Measurements from ENCODE around the gene RPS14. TPM values are rescaled to one million over a fixed set of nuclear protein-coding genes. Genes with fewer than 3 reads are reported as not detected.

Gene RPS14
- total RNA-seq, 3 donors from 2014 or later (not counting 1 experiment from before 2014, with no cell fraction given): 1,744 to 2,278 (median 2,016) TPM

DNA sequence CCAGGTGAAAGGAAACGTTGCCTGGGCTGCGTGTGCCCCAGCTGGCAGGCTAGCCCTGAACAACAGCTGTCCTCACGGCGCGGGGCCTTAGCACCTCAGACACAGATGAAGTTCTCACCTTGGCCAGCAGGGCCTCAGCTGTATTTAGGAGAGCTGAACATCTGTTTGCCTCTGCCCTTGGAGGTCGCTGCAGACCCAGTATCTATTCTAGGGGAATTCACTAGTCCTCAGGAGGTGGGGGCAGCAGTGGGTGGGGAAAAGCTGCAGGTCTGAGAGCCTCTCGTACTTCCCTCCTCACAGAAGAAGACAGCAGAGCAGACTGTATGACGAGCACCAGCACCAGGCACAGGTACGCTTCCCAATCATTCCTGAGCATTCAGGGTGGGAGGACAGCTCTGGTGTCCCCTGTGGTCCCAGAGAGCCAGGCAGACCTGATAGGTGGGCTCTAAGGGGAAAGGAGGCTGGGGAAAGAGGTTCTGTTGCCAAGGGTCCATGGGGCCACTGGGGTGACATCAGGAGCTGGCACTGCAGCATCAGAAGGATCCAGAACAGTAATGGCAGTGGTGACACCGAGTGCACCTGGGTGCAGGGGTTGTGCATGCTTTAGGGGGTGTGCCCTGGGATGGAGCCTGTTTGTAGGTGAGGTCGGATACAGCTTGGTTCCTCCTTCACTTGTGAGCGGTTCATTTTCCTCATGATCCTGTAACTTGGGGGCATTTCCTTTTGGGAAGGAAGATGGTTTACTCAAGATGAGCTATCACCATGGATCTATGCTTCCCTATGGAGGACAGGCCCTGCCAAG, 50.6 kb downstream of the RPS14 start:
- no peak overlapping the region for H3K4me3 Mint-ChIP-seq
- no peaks in the 10 kb centered on the region for H3K9me3 ChIP-seq (ENCODE audit: control insufficient read depth, insufficient read depth, low read length)
- peak overlapping the region; percentile 74 to 84 for H3K27ac Mint-ChIP-seq
- no peaks in the 10 kb centered on the region for H3K4me1 ChIP-seq (ENCODE audit: control insufficient read depth, insufficient read depth, low read length)
- H3K4me3 ChIP-seq (ENCODE audit: low read length): no peak overlapping the region
- no peak overlapping the region for H3K27ac ChIP-seq (ENCODE audit: low read length)
- H3K9me3 Mint-ChIP-seq: no peaks in the 10 kb centered on the region
- peak in 1 of 2 donors; percentile 68 for DNase-seq
- TF ChIP-seq, protein P1, sequence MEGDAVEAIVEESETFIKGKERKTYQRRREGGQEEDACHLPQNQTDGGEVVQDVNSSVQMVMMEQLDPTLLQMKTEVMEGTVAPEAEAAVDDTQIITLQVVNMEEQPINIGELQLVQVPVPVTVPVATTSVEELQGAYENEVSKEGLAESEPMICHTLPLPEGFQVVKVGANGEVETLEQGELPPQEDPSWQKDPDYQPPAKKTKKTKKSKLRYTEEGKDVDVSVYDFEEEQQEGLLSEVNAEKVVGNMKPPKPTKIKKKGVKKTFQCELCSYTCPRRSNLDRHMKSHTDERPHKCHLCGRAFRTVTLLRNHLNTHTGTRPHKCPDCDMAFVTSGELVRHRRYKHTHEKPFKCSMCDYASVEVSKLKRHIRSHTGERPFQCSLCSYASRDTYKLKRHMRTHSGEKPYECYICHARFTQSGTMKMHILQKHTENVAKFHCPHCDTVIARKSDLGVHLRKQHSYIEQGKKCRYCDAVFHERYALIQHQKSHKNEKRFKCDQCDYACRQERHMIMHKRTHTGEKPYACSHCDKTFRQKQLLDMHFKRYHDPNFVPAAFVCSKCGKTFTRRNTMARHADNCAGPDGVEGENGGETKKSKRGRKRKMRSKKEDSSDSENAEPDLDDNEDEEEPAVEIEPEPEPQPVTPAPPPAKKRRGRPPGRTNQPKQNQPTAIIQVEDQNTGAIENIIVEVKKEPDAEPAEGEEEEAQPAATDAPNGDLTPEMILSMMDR (IDR thresholded peaks at IDR 0.05): peak; percentile 19
- intact Hi-C loops (cut with micrococcal nuclease): loop anchor here (1.0 kb wide), 1 partner anchor 37 kb away; no protein-coding TSS in a partner anchor
- peaks cover 11 to 20% of the 10 kb centered on the region in 2 donors for H3K4me1 Mint-ChIP-seq
- no peaks in the 10 kb centered on the region for H3K27me3 ChIP-seq (ENCODE audit: control insufficient read depth, insufficient read depth, low read length)
- peak; percentile 22 to 37 (median 25) for ATAC-seq
- H3K36me3 Mint-ChIP-seq: no peaks in the 10 kb centered on the region
- WGBS (ENCODE audit: insufficient coverage): 78% methylated on average over 12 of the region's 12 CpGs
- H3K36me3 ChIP-seq (ENCODE audit: control insufficient read depth, insufficient read depth, low read length): peaks cover 82% of the 10 kb centered on the region
- H3K27me3 Mint-ChIP-seq (ENCODE audit: low read depth in 2 of 2): no peaks in the 10 kb centered on the region

DNA sequence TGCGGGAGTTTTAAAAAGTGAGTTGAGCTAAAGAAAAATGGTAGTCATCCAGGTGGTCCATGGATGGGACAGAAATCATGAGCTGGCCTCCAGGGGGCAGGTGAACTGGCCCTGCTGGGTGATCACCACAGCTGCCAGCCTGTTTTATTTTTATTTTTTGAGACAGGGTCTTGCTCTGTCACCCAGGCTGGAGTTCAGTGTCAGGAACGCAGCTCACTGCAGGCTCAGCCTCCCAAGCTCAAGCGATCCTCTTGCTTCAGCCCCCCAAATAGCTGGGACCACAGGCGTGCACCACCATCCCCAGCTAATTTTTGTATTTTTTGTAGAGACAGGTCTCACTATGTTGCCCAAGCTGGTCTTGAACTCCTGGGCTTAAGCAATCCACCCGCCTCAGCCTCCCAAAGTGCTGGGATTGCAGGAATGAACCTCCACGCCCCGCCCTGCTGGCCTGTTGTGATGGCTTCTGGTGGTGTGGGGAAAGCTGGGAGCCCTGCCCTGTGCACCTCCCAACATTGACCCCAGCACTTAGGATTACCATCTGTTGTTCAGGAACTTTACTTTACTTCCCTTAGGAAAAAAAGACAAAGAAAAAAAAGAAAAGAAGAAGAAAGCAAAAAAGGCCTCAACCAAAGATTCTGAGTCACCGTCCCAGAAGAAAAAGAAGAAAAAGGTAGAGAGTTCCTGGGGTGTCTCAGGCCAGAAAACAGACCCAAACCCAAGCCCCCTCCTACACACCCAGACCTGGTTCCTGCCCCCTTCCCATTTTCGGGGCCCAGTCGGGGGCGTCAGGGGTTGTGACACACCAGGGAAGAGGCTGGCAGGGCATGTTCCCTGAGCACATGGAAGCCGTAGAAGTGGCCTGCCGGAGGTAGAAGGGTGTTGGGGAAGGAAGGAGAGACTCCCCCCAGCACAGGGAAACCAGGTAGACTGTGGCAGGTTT, 51.5 kb downstream of the RPS14 start:
- Histone ChIP-seq H3K9me3 (ENCODE audit: control insufficient read depth, insufficient read depth, low read length) (no peaks in the 10 kb centered on the region), H3K4me3 (ENCODE audit: low read length) (no peak overlapping the region), H3K27ac (ENCODE audit: low read length) (no peak overlapping the region), H3K4me1 (ENCODE audit: control insufficient read depth, insufficient read depth, low read length) (no peaks in the 10 kb centered on the region), H3K27me3 (ENCODE audit: control insufficient read depth, insufficient read depth, low read length) (no peaks in the 10 kb centered on the region), H3K36me3 (ENCODE audit: control insufficient read depth, insufficient read depth, low read length) (peaks cover 84% of the 10 kb centered on the region)
- DNase-seq: no peak
- H3K9me3 Mint-ChIP-seq: no peaks in the 10 kb centered on the region
- 95% methylated on average over 12 of the region's 13 CpGs for WGBS (ENCODE audit: insufficient coverage)
- no peak overlapping the region for H3K4me3 Mint-ChIP-seq
- H3K36me3 Mint-ChIP-seq: no peaks in the 10 kb centered on the region
- H3K27ac Mint-ChIP-seq: peak overlapping the region; percentile 44 to 77
- intact Hi-C loops (cut with micrococcal nuclease): loop anchor here (1.0 kb wide), 1 partner anchor 38 kb away; no protein-coding TSS in a partner anchor
- peak in 1 of 3 donors; percentile 1 for ATAC-seq
- TF ChIP-seq, protein P1 (IDR thresholded peaks at IDR 0.05): no peak
- no peaks in the 10 kb centered on the region for H3K27me3 Mint-ChIP-seq (ENCODE audit: low read depth in 2 of 2)
- H3K4me1 Mint-ChIP-seq: peaks cover 11 to 20% of the 10 kb centered on the region in 2 donors

DNA sequence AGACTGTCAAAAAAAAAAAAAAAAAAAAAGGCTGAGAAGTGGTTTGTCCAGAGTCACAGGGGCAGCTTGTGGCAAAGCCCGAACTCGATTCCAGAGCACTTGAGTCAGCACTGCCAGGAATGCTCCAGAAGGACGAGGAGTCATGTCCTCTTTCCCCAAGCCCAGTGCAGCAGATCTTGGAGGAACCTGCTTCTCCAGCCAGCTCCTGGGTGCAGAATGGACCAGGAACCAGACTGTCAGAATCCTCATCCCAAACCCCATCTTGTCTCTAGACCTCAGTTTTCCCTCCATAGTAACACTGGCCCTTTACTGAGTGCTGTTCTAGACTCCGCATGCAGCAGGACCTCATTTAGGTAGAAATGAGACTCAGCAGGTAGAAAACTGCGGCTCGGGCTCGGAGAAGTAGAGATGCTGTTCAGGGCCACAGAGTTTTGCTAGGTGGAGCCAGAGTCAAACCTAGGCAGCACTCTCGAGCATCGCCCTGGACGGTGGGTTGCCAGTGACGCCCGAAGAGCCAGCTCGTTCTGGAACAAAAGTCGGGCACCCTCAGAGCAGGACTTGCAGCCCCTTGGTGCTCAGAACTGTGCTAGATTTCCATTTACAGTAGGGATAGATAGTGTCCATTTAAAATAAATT, 52.3 kb downstream of the RPS14 start:
- DNase-seq (no peak), ATAC-seq (no peak)
- H3K4me1 ChIP-seq (ENCODE audit: control insufficient read depth, insufficient read depth, low read length): no peaks in the 10 kb centered on the region
- peaks cover 84% of the 10 kb centered on the region for H3K36me3 ChIP-seq (ENCODE audit: control insufficient read depth, insufficient read depth, low read length)
- TF ChIP-seq, protein P1 (IDR thresholded peaks at IDR 0.05): no peak
- Mint-ChIP-seq H3K27me3 (ENCODE audit: low read depth in 2 of 2) (no peaks in the 10 kb centered on the region), H3K27ac (peak overlapping the region in 1 of 2 donors; percentile 44), H3K4me3 (no peak overlapping the region), H3K9me3 (no peaks in the 10 kb centered on the region), H3K36me3 (no peaks in the 10 kb centered on the region), H3K4me1 (peaks cover 11 to 20% of the 10 kb centered on the region in 2 donors)
- H3K4me3 ChIP-seq (ENCODE audit: low read length): no peak overlapping the region
- no peaks in the 10 kb centered on the region for H3K9me3 ChIP-seq (ENCODE audit: control insufficient read depth, insufficient read depth, low read length)
- intact Hi-C loops (cut with micrococcal nuclease): no loop called here
- H3K27ac ChIP-seq (ENCODE audit: low read length): no peak overlapping the region
- 94% methylated on average over 14 of the region's 14 CpGs for WGBS (ENCODE audit: insufficient coverage)
- no peaks in the 10 kb centered on the region for H3K27me3 ChIP-seq (ENCODE audit: control insufficient read depth, insufficient read depth, low read length)

Measured in natural killer cell (primary cell).